GM23338 (cell line): ENCODE measurements around the gene IGF1R. TPM values are rescaled to one million over a fixed set of nuclear protein-coding genes. Genes with fewer than 3 reads are reported as not detected.

Source experiments
- ATAC-seq: fragments of 200-7000 bp; cut with Tn5 transposase; 3 replicates; pipeline ENCODE4 v1.9.1; 2020
- DNase-seq: peaks from one replicate; pipeline ENCODE4 v3.0.0-alpha.2; 2015; ENCODE audit warnings: low spot score
- H2AFZ ChIP-seq: fragments of 200-600 bp; sonication (generic); 2 replicates; pipeline ENCODE4 v1.8.0; 2016; ENCODE audit warnings: antibody characterized with exemption, mild to moderate bottlenecking, moderate library complexity
- H3F3A ChIP-seq: fragments of 200-600 bp; sonication (generic); replicated peaks from 2 replicates; pipeline ENCODE4 v1.8.0; 2017; ENCODE audit warnings: antibody characterized with exemption, mixed run types, low read depth
- H3K27ac ChIP-seq: fragments of 200-600 bp; sonication (generic); 2 replicates; pipeline ENCODE4 v1.6.1; 2016; ENCODE audit warnings: low read depth
- H3K27me3 ChIP-seq: fragments of 200-600 bp; sonication (generic); 2 replicates; pipeline ENCODE4 v1.8.0; 2016; ENCODE audit warnings: mild to moderate bottlenecking, mixed run types, moderate library complexity; ENCODE audit not compliant: insufficient read depth
- H3K36me3 ChIP-seq: fragments of 200-600 bp; sonication (generic); 2 replicates; pipeline ENCODE4 v1.8.0; 2016; ENCODE audit warnings: mild to moderate bottlenecking; ENCODE audit not compliant: insufficient read depth
- H3K4me1 ChIP-seq: fragments of 200-600 bp; sonication (generic); 2 replicates; pipeline ENCODE4 v1.8.0; 2016; ENCODE audit warnings: mild to moderate bottlenecking, moderate library complexity; ENCODE audit not compliant: insufficient read depth
- H3K4me2 ChIP-seq: fragments of 200-600 bp; sonication (generic); 2 replicates; pipeline ENCODE4 v1.7.1; 2017; ENCODE audit warnings: mixed run types
- H3K4me3 ChIP-seq: fragments of 200-600 bp; sonication (generic); 2 replicates; pipeline ENCODE4 v1.6.1; 2016; ENCODE audit warnings: mixed run types
- H3K79me2 ChIP-seq: fragments of 200-600 bp; sonication (generic); replicated peaks from 2 replicates; pipeline ENCODE4 v1.8.0; 2017; ENCODE audit warnings: mild to moderate bottlenecking; ENCODE audit not compliant: insufficient read depth
- H3K9me2 ChIP-seq: fragments of 200-600 bp; sonication (generic); 2 replicates; pipeline ENCODE4 v1.8.0; 2017; ENCODE audit not compliant: insufficient read depth
- H4K20me1 ChIP-seq: fragments of 200-600 bp; sonication (generic); replicated peaks from 2 replicates; pipeline ENCODE4 v1.8.0; 2017; ENCODE audit warnings: mild to moderate bottlenecking; ENCODE audit not compliant: insufficient read depth
- H3K27ac Mint-ChIP-seq: 2 replicates; pipeline ENCODE4 v1.8.0; 2020; ENCODE audit warnings: inconsistent platforms, mild to moderate bottlenecking, moderate library complexity, mixed read lengths
- H3K27me3 Mint-ChIP-seq: 3 replicates; pipeline ENCODE4 v1.8.0; 2022; ENCODE audit warnings: low read depth, mild to moderate bottlenecking, moderate library complexity, mixed read lengths, inconsistent platforms; ENCODE audit not compliant: insufficient read depth, poor library complexity
- H3K36me3 Mint-ChIP-seq: 3 replicates; pipeline ENCODE4 v1.8.0; 2021; ENCODE audit warnings: low read depth, mild to moderate bottlenecking, inconsistent platforms, moderate library complexity, mixed read lengths
- H3K4me1 Mint-ChIP-seq: 3 replicates; pipeline ENCODE4 v1.8.0; 2020; ENCODE audit warnings: mild to moderate bottlenecking, inconsistent platforms, mixed read lengths
- H3K4me3 Mint-ChIP-seq: 3 replicates; pipeline ENCODE4 v1.8.0; 2021; ENCODE audit warnings: moderate library complexity, mild to moderate bottlenecking, inconsistent platforms, mixed read lengths
- H3K9me3 Mint-ChIP-seq: 3 replicates; pipeline ENCODE4 v1.8.0; 2020; ENCODE audit warnings: moderate library complexity, mild to moderate bottlenecking, inconsistent platforms, mixed read lengths
- CREB1 ChIP-seq: fragments of 250-450 bp; sonication (Bioruptor Pico); IDR thresholded peaks from 2 replicates; pipeline ENCODE4 v1.5.0; 2020; ENCODE audit warnings: low read depth, mild to moderate bottlenecking, moderate library complexity
- ETS1 ChIP-seq: IDR thresholded peaks from 2 replicates; pipeline ENCODE4 v1.6.1; 2016; ENCODE audit warnings: antibody characterized with exemption
- EZH2 ChIP-seq: fragments of 200-600 bp; sonication (generic); IDR thresholded peaks from one replicate; pipeline ENCODE4 v1.8.0; 2017; ENCODE audit warnings: antibody characterized with exemption, mild to moderate bottlenecking, low read depth; ENCODE audit not compliant: unreplicated experiment
- NANOG ChIP-seq: IDR thresholded peaks from 2 replicates; pipeline ENCODE4 v1.6.1; 2016; ENCODE audit warnings: antibody characterized with exemption, borderline replicate concordance
- STAT1 ChIP-seq: IDR thresholded peaks from one replicate; pipeline ENCODE4 v1.6.1; 2016; ENCODE audit warnings: antibody characterized with exemption; ENCODE audit not compliant: unreplicated experiment
- ZNF114 ChIP-seq: fragments of 250-450 bp; sonication (Bioruptor Pico); IDR thresholded peaks from 2 replicates; pipeline ENCODE4 v1.5.0; 2020; ENCODE audit warnings: mild to moderate bottlenecking, moderate library complexity
- ZNF331 ChIP-seq: fragments of 250-450 bp; sonication (Bioruptor Pico); IDR thresholded peaks from 2 replicates; pipeline ENCODE4 v1.5.0; 2020; ENCODE audit warnings: low read depth, mild to moderate bottlenecking, moderate library complexity
- ZNF462 ChIP-seq: fragments of 250-450 bp; sonication (Bioruptor Pico); IDR thresholded peaks from 2 replicates; pipeline ENCODE4 v1.5.0; 2020; ENCODE audit warnings: mild to moderate bottlenecking, moderate library complexity
- polyA plus RNA-seq: library from polyadenylated mRNA; unstranded; fragments of >200 nt; fragmentation: Nextera tagmentation; extraction: Ambion mirVana; gene quantifications from 2 replicates; pipeline ENCODE4 v1.2.1, GENCODE V29; 2016
- total RNA-seq: library from RNA; depleted of rRNA; stranded (reverse); fragments of >200 nt; shearing (Covaris generic); gene quantifications from 2 replicates; pipeline ENCODE4 v1.2.3, GENCODE V29; 2014

The IGF1R gene
- total and polyA plus RNA-seq, 2 experiments from 2014 or later, result 20.4 to 92.2 TPM

DNA sequence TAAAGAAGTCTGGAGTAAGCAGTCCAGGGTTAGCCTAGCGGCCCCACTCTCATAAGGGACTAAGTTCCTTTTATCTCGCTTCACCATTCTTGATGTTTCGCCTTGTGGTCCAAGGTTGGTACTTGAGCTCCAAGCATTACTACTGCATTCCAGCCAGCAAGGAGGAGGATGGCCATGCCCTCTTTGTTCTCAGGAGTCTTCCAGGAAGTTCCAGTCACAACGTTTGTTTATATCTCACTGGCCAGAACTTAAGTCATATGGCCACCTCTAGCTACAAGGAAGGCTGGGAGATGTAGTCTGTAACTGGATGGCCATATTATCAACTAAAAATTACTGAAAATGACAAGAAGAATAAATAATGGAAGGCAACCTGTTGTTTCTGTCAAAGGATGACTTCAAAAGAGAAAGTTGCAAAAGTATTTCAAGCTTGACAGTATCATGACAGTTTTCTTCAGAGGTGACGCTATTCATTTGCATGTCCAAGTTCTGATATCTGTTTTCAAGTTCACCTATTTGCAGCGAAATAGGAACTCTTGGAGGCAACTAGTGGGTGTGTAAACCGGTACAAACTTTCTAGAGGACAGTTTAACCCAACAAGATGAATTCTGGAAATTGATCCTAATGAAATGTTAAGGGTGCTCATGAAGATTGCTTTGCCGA, 240.6 kb downstream of the IGF1R start:
- no peak overlapping the region for H3K4me3 Mint-ChIP-seq
- H4K20me1 ChIP-seq, result peaks cover 42% of the 10 kb centered on the region
- no peak overlapping the region for H3K27ac ChIP-seq
- TF ChIP-seq STAT1 (no peak), ZNF331 (CRISPR knock-in tag) (no peak), NANOG (no peak), ETS1 (no peak)
- peaks cover 9% of the 10 kb centered on the region; the same call in 1 of the 2 replicates for H3K9me2 ChIP-seq
- H3K27me3 Mint-ChIP-seq, result peaks cover 9% of the 10 kb centered on the region
- no peak overlapping the region for H2AFZ ChIP-seq
- ATAC-seq (no peak), DNase-seq (no peak)
- H3F3A ChIP-seq, result no peaks in the 10 kb centered on the region
- H3K4me3 ChIP-seq, result no peak overlapping the region
- no peak overlapping the region for H3K27ac Mint-ChIP-seq
- no peaks in the 10 kb centered on the region for H3K36me3 ChIP-seq
- peaks cover 47% of the 10 kb centered on the region for H3K4me1 Mint-ChIP-seq
- H3K4me1 ChIP-seq, result peaks cover 36% of the 10 kb centered on the region
- H3K27me3 ChIP-seq, result no peaks in the 10 kb centered on the region
- H3K9me3 Mint-ChIP-seq, result no peaks in the 10 kb centered on the region
- H3K4me2 ChIP-seq, result no peak overlapping the region; the same call in 1 of the 2 replicates
- peaks cover under 1% of the 10 kb centered on the region; the same call in 1 of the 3 replicates for H3K36me3 Mint-ChIP-seq
- peaks cover 94% of the 10 kb centered on the region for H3K79me2 ChIP-seq

DNA sequence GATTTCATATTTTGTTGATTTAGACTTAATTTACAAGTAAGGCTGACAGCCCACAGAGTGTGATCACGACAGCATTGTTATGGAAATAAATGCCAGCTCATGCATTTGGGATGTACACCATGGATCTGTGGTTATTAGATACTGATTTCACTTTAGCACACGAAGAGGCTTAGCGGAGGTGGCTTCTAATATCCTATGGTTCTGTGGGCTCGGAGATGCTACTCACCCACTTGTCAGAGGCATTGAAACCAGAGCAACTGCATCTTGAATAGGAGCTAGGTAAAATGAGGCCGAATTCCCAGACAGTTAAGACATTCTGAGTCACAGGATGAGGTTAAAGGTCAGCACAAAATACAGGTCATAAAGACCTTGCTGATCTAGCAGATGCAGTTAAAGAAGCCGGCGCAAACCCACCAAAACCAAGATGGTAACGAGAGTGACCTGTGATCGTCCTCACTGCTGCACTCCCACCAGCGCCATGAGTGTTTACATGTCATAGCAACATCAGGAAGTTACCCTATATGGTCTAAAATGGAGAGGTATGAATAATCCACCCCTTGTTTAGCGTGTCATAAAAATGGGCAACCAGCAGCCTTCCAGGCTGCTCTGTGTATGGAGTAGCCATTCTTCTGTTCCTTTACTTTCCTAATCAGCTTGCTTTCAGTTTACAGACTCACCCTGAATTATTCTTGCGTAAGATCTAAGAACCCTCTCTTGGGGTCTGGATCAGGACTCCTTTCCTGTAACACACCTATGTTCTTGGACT, 241.8 kb downstream of the IGF1R start:
- Mint-ChIP-seq H3K27ac (peak overlapping the region; percentile 17), H3K4me3 (no peak overlapping the region), H3K36me3 (peaks cover 4% of the 10 kb centered on the region; the same call in 1 of the 3 replicates), H3K9me3 (no peaks in the 10 kb centered on the region), H3K4me1 (peaks cover 40% of the 10 kb centered on the region), H3K27me3 (peaks cover 5% of the 10 kb centered on the region)
- Histone ChIP-seq H3K4me1 (peaks cover 36% of the 10 kb centered on the region), H3K4me2 (no peak overlapping the region), H3K9me2 (peaks cover 9% of the 10 kb centered on the region; the same call in 1 of the 2 replicates), H3K79me2 (peaks cover 88% of the 10 kb centered on the region), H3K36me3 (no peaks in the 10 kb centered on the region), H2AFZ (no peak overlapping the region), H4K20me1 (peaks cover 35% of the 10 kb centered on the region), H3K27me3 (no peaks in the 10 kb centered on the region), H3K4me3 (no peak overlapping the region), H3K27ac (no peak overlapping the region), H3F3A (no peaks in the 10 kb centered on the region)
- no peak for TF ChIP-seq ZNF462 (CRISPR knock-in tag)
- no peak for TF ChIP-seq STAT1
- TF ChIP-seq EZH2, result no peak
- no peak for TF ChIP-seq CREB1 (CRISPR knock-in tag)
- TF ChIP-seq ZNF114 (CRISPR knock-in tag), result no peak
- ATAC-seq (no peak), DNase-seq (no peak)
